ENCODE results near the gene DGAT2L6.
"Not testable (repeated sequence)": the region's sequence is repeated elsewhere in the genome, so short reads cannot be mapped to it uniquely, and the experiment has no call there.

DGAT2L6 gene

DNA sequence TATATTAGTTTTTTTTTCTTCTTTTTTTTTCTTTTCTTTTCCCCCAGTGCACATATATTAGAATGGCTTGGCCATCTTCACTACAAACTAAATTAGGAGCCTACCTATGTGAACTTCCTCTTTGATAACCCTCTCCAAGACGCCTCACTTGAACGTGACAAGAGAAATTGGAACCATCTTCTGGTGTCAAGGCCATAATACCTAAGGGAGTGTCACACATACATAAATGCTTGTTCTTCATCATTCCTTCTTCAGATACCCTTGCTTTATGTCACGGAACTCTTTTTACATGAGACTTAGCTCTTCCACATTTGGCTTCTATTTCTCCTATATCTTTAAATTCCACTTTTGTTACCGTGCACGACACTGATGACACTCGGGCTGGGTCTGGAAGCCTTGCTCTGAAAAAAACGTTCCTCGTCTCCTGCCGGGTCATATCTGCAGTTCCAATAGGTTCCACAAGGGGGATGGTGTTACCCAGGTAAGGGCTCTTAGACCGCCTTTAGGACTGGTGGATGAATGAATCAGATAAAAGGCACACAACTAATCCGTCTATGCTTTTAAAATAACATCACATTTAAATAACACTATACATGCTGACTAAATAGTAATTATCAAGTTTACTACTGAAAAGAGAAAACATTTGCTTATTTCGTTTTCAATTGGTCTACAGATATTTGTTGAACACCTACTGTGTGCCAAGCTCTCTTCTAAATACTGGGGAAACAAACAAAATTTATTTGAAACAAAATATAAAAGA lies 19.9 kb downstream of the DGAT2L6 start:
- DNase-seq (ENCODE audit: low spot score), result no peak

DNA sequence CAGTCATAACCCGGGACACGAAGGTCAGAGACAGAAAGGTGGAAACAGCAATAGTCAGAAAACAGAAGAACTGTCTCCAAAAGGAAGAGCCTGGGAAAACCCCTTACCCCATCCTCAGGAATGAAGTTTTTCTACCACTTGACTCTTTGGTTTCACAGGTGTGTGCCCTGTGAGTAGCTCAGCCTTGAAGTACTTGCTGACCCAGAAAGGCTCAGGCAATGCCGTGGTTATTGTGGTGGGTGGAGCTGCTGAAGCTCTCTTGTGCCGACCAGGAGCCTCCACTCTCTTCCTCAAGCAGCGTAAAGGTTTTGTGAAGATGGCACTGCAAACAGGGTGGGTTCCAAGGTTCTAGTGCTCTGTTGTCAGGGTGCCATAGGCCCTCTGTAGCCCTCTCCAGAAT lies 24.4 kb downstream of the DGAT2L6 start:
- DNase-seq (ENCODE audit: low spot score), result no peak

DNA sequence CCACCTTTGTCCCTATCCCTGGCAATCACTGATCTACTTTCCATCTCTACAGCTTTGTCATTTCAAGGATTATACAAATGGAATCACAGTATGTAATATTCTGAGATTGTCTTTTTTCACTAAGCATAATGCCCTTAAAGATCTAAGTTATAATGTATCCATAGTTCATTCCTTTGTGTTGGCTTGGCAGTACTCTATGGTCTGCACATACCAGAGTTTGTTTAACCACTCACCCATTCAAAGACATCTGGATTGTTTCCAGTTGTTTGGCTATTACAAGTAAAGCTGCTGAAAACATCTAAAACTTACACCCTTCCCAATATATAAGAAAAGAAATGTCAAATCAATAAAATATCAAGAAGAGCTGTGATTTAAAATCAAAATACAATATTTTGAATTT lies 31.2 kb downstream of the DGAT2L6 start:
- DNase-seq (ENCODE audit: low spot score), result no peak

DNA sequence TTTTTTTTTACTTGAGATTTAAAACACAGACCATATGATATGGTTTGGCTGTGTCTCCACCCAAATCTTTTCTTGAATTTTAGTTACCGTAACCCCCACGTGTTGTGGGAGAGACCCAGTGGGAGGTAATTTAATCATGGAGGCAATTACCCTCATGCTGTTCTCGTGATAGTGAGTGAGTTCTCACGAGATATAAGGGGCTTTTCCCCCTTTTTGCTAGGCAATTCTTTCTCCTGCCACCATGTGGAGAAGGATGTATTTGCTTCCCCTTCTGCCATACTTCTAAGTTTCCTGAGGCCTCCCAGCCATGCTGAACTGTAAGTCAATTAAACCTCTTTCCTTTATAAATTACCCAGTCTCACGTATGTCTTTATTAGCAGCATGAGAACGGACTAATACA lies 32.3 kb downstream of the DGAT2L6 start:
- DNase-seq (ENCODE audit: low spot score), result not testable (repeated sequence)

DNA sequence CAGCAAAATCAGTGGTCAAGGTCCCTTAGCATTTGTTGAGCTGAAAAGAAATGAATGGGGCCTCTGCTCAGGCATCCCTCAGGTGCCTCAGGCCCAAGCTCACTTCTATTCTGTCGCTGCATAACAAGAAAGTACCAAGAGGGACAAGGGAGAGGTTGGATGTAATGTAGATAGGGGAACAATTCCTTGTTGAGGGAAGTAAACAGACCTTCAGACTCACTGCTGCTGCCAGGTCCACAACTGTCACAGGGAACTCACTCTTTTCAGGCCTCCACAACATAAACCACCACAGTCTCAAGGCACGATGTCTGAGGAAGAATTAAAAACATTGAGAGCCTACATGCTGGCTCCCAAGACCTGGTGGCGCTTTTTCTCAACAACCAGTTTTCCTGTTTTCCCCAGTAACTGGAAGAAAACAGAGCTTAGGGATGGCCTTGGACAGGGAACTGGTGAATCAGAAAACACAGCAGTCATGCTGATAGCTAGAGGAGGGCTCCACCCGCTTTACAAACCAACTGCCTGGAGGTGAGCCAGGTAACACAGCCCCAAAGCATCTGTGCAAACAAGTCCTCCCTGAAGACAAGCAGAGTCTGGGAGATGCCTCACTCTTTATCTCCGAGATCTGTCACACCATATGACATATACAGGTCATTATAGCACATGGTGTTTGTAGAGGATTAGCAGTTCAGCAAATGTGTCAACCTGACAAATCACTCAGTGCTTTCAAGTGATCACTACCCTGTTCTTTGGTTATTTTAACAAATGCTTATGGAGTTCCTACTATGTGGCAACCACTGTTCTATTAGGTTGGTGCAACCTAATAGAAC lies 42.9 kb downstream of the DGAT2L6 start:
- no peak for DNase-seq (ENCODE audit: low spot score)

DNA sequence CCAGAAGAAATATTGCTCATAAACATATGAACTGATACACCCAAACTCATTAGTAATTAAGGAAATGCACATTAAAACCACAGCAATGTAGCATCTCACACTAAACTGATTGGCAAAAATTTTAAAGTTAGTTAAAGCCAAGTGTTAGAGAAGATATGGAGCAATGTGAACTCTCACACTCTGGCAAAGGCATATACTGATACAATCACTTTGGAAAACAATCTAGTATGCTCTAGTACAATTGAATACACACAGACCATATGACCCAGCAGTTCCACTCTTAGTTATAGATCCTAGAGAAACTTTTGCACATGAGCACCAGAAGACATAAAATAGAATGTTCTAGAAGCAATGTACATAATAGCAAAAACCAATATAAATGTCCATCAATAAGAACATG lies 48.8 kb downstream of the DGAT2L6 start:
- DNase-seq (ENCODE audit: low spot score), result no peak

DNA sequence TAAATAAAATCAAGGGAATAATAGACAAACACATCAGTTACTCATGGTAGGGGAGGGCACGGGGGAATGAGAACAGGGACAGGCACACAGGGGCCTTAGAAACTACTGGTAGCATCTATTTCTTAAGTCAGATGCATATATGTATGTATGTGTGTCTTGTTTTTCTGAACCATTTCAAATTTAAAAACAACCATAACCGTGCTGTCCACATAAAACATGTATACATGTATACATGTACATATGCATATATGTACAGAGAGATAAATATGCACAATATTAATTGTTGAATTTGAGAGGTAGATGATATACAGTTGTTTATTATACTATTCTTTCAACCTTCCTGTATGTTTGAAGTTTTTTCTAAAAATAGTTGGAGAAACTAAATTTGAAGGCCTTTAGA lies 49.4 kb downstream of the DGAT2L6 start:
- DNase-seq (ENCODE audit: low spot score), result no peak

DNA sequence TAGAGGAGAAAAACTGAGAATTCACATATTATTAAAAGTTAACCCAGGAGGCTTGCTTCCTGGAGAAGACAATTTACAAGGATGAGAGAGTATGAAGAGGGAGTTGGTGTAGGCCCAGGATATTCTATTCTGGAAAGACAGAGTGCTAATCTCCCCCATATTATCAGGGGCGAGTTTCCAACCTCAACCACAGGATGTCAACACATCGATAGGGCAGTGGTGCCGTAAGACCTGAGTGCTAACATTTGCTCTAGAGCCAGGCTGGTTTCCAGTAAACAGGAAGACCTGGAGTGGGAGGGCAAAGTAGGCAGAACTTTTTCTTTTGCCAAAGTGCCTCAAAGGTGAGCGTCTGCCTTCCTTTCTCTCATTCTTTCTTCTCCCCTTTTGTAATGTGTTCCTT lies 54.4 kb downstream of the DGAT2L6 start:
- no peak for DNase-seq (ENCODE audit: low spot score)

DNA sequence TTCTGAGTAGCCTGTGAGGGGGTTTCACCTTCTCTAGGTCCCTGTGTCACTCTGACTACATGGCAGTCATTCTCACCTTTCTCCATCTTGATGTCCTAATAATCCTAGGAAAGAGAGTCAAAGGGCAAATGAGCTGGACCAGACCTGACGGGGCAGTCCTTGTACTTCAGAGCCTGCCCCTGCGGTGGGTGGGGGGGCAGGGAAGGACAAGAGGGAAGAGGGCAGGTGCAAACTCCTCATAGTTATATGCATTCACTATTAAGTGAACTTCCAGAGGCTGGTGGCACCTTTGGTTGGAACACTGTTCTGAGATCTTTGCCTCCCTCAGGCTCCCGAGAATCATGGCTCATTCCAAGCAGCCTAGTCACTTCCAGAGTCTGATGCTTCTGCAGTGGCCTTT lies 57.1 kb downstream of the DGAT2L6 start, which contains the start of gene AWAT1:
TSS of gene AWAT1 (plus strand) at position 301 of the 400 bp plus-strand sequence. CDS start at position 342, 41 bp downstream.
- no peak for DNase-seq (ENCODE audit: low spot score)

DNA sequence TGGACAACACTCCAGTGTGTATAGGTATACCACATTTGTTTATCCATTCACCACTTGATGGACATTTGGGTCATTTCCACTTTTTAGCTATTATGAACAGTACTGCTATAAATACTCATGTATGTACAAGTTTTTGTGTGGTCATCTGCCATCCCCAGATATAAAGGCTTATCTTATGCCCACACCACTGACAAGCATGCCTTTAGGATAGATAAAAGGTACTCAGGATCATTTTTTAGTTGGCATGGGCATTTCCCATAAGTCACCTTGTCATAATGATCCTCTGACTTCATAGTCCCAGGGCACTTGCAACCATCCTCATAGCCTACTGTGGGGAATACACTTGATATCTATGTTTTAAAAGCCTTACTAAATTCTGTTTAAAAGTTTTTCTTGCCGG lies 63.5 kb downstream of the DGAT2L6 start:
- no peak for DNase-seq (ENCODE audit: low spot score)

DNA sequence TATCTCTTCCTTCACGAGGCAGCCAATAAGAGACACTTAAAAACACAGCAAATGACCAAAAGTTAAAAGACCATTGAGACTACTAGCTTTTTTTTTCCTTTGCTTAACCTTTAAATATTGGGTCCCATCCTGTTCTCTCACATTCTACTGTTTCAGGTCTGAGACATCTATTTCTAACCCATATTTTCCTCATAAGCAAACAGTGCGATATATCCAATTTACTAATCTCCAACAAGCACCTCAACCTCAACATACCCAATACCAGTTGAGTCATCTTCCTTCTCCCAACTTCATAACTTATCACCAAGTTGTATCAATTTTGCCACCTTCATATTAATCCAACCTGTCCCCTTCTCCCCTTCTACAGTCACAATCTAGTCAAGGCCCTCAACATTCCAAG lies 64.2 kb downstream of the DGAT2L6 start:
- DNase-seq (ENCODE audit: low spot score), result no peak

DNA sequence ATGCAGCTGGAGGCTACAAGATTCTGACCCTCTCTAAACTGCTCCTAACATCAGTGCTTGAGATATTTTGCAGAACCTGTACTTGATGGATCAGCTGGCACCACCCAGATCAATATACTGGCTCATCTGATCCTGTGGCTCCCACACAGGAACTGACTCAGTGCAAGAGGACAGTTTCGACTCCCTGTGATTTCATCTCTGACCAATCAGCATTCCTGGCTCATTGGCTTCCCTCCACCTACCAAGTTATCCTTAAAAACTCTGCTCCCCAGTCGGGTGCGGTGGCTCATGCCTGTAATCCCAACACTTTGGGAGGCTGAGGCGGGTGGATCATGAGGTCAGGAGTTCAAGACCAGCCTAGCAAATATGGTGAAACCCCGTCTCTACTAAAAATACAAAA lies 66.3 kb downstream of the DGAT2L6 start:
- DNase-seq (ENCODE audit: low spot score), result not testable (repeated sequence)

DNA sequence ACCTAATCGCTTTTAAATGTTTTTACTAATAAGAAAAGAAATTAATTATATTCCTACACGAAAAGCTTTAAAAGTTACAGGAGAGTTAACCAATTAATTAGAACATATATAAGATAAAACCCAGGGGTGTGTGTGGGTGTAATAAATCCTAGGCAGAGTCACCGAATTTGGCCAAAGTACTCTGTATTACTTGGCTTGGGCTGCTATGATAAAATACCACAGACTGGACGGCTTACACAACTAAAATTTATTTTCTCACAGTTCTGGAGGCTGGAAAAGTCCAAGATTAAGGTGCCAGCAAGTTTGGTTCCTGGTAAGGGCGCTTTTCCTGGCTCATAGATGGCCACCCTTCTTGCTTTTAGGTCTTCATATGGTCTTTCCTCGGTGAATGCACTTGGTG lies 67.6 kb downstream of the DGAT2L6 start:
- no peak for DNase-seq (ENCODE audit: low spot score)

DNA sequence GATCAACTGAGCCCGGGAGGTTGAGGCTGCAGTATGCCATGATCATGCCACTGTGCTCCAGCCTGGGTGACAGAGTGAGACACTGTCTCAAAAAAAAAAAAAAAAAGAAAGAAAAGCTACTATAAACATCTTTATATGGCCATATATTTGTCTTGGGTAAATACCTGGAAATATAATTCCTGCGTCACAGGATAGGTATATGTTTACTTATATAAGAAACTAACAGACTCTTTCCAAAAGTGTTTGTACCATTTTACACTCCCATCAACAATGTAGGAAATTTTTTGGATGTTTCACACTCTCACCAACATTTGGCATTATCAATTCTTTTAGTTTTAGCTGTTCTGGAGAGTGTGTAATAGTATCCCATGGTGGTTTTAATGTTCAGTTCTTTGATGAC lies 70.0 kb downstream of the DGAT2L6 start:
- DNase-seq (ENCODE audit: low spot score), result no peak

DNA sequence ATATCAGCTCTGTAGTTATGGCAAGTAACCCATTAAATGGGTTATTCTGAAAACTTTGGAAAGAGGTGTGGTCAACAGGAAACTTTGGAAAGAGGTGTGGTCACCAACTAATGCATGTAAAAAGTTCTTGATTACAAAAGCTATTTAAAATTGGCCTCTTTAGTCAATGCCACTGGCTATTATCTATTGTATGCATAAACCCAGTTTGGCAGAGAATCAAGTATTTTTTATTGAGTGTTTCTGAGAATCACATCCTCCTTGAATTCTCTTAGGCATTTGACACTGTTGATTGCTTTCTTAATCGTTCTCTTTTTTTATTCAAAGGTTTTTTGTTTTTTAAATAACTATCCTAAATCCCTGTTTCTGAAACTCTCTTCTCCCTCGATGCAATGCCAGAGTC lies 75.2 kb downstream of the DGAT2L6 start:
- no peak for DNase-seq (ENCODE audit: low spot score)

DNA sequence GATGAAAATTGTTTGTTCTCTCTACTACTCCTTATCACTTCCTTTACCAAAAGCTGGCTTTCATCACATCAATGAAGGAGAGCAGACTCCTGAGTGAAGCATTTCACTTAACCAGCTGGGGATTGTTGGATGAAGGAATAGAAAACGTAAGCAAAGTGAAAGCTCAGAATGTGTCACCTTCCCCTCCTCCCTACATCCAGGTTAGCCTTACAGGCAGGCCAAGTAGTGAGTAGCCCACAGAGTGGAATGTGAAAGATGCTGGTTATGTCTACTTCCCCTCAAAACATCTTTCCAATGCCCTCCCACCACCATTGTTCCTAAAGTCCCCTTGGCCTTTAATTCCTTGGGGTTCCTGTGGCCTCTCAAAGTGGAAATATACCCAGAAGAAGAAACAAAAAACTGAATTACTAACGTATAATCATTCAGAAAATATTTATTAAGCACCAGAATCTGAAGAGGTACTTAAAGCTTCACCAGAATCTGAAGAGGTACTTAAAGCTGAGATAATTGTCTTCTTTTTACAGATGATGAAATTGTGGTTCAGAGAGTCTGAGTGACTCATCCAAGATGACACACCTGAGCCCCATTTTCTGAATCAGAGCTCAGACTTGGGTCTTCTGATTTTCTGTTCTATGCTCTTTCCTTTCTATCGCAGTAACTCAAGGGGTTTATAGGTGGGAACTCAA lies 76.2 kb downstream of the DGAT2L6 start:
- no peak for DNase-seq (ENCODE audit: low spot score)

DNA sequence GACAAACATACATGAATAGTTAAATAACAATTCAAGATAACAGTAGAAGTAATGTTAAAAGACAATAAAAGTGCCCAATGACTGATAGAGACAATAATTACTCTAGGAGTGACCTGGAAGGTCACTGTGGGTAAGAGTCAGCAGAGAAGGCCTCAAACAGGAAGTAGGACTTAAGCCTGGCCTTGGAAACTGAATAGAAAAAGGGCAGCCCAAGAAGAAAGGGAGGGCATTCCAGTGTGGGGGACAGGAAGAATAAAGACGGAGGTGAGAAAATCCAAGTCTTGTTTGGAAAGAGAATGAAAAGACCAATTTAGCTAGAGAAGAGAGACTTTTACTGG lies 76.7 kb downstream of the DGAT2L6 start:
- no peak for DNase-seq (ENCODE audit: low spot score)

DNA sequence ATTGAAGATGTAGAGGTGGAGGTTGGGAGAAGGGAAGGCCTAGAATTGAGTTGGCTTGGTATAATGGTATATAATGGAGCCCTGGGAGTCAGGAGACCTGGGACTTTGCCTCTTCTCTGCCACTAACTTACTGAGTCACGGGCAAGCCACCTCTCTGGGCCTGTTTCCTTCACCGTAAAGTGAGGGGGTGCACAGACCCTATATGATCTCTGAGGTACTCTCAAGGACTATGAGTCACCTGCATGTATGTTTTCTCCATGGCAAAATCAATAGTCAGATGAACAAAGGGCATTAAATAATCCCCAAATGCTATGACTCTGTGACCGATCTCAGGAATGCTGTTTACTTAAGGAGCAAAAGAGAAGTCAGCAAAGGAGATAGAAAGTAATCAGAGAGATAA lies 77.6 kb downstream of the DGAT2L6 start:
- no peak for DNase-seq (ENCODE audit: low spot score)

All from left forelimb (tissue), 1 donor.